Heart left ventricle (tissue), 16 donors: ENCODE data around the gene SP140. TPM values are rescaled to one million over a fixed set of nuclear protein-coding genes. Genes with fewer than 3 reads are reported as not detected.
"Not testable (repeated sequence)": the region's sequence is repeated elsewhere in the genome, so short reads cannot be mapped to it uniquely, and the experiment has no call there.

Experiments used
- ATAC-seq, 4 donors: fragments of 200-7000 bp; cut with Tn5 transposase; one replicate each; pipeline ENCODE4 v1.9.1; 2020 to 2022; ENCODE audit warnings: moderate library complexity in 4 of 4, mild to moderate bottlenecking in 3 of 4, moderate number of reproducible peaks in 1 of 4
- DNase-seq, 5 donors: peaks; one replicate each; pipeline ENCODE4 v3.0.0-alpha.2; 2020
- H3K27ac ChIP-seq, 12 donors: fragments of 200-600 bp; sonication (generic) in 4 of 12; one replicate each; pipeline versions ENCODE4 v1.5.0 to v1.8.0; 2016 to 2022; ENCODE audit warnings: mild to moderate bottlenecking in 2 of 12
- H3K27me3 ChIP-seq, 9 donors: fragments of 200-600 bp; sonication (generic) in 2 of 9; one replicate each; pipeline versions ENCODE4 v1.5.1 to v1.8.0; 2016 to 2022; ENCODE audit warnings: mild to moderate bottlenecking in 3 of 9
- H3K36me3 ChIP-seq, 9 donors: fragments of 200-600 bp; sonication (generic) in 2 of 9; one replicate each; pipeline versions ENCODE4 v1.5.0 to v1.8.0; 2018 to 2022; ENCODE audit warnings: mild to moderate bottlenecking in 2 of 9
- H3K4me1 ChIP-seq, 12 donors: fragments of 200-600 bp; sonication (generic) in 4 of 12; one replicate each; pipeline versions ENCODE4 v1.5.0 to v1.8.0; 2016 to 2022; ENCODE audit warnings: mild to moderate bottlenecking in 3 of 12
- H3K4me3 ChIP-seq, 12 donors: fragments of 200-600 bp; sonication (generic) in 4 of 12; one replicate each; pipeline versions ENCODE4 v1.5.0 to v1.8.0; 2017 to 2022; ENCODE audit warnings: mild to moderate bottlenecking in 9 of 12, moderate library complexity in 4 of 12
- H3K9me3 ChIP-seq, 12 donors: fragments of 200-600 bp; sonication (generic) in 4 of 12; one replicate each; pipeline versions ENCODE4 v1.5.0 to v1.8.0; 2016 to 2022; ENCODE audit warnings: mild to moderate bottlenecking in 1 of 12
- CTCF ChIP-seq, 12 donors: fragments of 200-600 bp; sonication (generic) in 4 of 12; IDR thresholded peaks; one replicate each; pipeline versions ENCODE4 v1.5.0 to v1.8.0; 2018 to 2022; ENCODE audit warnings: antibody characterized with exemption in 12 of 12, mild to moderate bottlenecking in 5 of 12
- POLR2A ChIP-seq, 2 donors: fragments of 450-650 bp; IDR thresholded peaks; one replicate each; pipeline ENCODE4 v1.6.1; 2017; ENCODE audit warnings: antibody characterized with exemption in 2 of 2, mild to moderate bottlenecking in 2 of 2, moderate library complexity in 2 of 2
- WGBS, 4 donors: extraction: QIAGEN DNeasy Blood & Tissue Kit in 2 of 4; methylation state at CpG; one replicate each; pipeline versions ENCODE4 v1.1.5 to v1.1.7; 2013 to 2018; 5-methylcytosine and 5-hydroxymethylcytosine counted together
- intact Hi-C, 10 donors: fragments of 100-400 bp; cut with DNase I; formaldehyde crosslinking; loops; one replicate each; pipeline versions ENCODE4 v1.11.1 to v1.14.2; 2022
- polyA plus RNA-seq, 2 donors: library from polyadenylated mRNA; stranded (reverse); fragments of 200-250 nt; gene quantifications; one replicate each; pipeline ENCODE4 v1.2.3, GENCODE V29; 2013
- total RNA-seq, 9 donors: library from RNA; depleted of rRNA in 2 of 9; stranded (reverse); fragments of >200 nt in 2 of 9; fragmentation: NEBNext Ultra II Directional in 3 of 9; extraction: Animal tissue kit (Norgen Biotek cat#: 25700) in 3 of 9; gene quantifications; one replicate each; pipeline versions ENCODE4 v1.1.0 to v1.2.4, GENCODE V29; 2016 to 2023
- donor health status: ischemic (EF 13 %, LVEDD 7.1; RV severe dilation, severe dysfunction).
- donor health status: healthy with polysubstance abuse.
- donor health status: DM: no; HTN: yes; CAD: no.
- donor health status: DM: no; HTN: no; CAD: no.
- donor health status: ischemic (EF 25% LVEDD 6.9; RV normal size, moderate dysfunction).
- donor health status: ischemic (EF 25% LVEDD 5.7; RV mildly dilated, moderate dysfunction).
- donor health status: healthy.
- donor health status: DM: yes; HTN: yes; CAD: no.
- donor health status: ischemic (EF 35%, LVEDD 5.7; RV mildly dilated, moderate dysfunction).
- donor health status: nonischemic (EF 11% LVEDD 7.7; RV severe dilation, severe dysfunction).
- donor health status: DM: yes; HTN: yes; CAD: no.
- donor health status: PGD.
- donor health status: ischemic (EF 29% LVEDD 5.4; RV normal size, mild dysfunction).
- donor health status: nonischemic (EF 23%, LVEDD 6.1; RV moderate dilation, normal function).

Gene SP140
- total and polyA plus RNA-seq, 11 donors, result 0.46 to 9.6 (median 0.62) TPM

- TF ChIP-seq POLR2A (IDR thresholded peaks at IDR 0.05) (no peak), CTCF (IDR thresholded peaks at IDR 0.05) (no peak)
- no peaks in the 10 kb centered on the region for H3K9me3 ChIP-seq
- DNase-seq (peak; percentile 78 to 82 (median 81)), ATAC-seq (peak; percentile 91 to 98 (median 96))
- no peaks in the 10 kb centered on the region for H3K27me3 ChIP-seq
- H3K27ac ChIP-seq, result peak within 1 kb of the TSS; percentile 47 to 94 (median 79)
- peak within 1 kb of the TSS; percentile 49 to 85 (median 71) for H3K4me3 ChIP-seq
- intact Hi-C loops, result loop anchor here in 6 of 10 donors (5.0 to 10.0 kb wide), 5 partner anchors 105 to 235 kb away; partner anchors contain the start of genes SP140L (in 4 of the 6) and SP100 (in 1 of the 6)
- peaks cover 0 to 43% (median 12%) of the 10 kb centered on the region in 12 donors for H3K4me1 ChIP-seq
- H3K36me3 ChIP-seq, result peaks cover 0 to 26% (median 18%) of the 10 kb centered on the region in 9 donors
- WGBS, 4 donors, result 2 to 5% (median 3%) methylated on average over 19 of the region's 19 CpGs
Measured at GRCh38 chr2:230219419-230220331, 5.9 kb upstream of the SP140 start, which contains the start of gene SP110. Gene SP110, minus strand, starts transcription at chr2:230219984. Its CDS starts 3,057 bp downstream, at chr2:230216927.

GRCh38 chr2:230220347-230220969 lies 5.1 kb upstream of the SP140 start:
- peaks cover 0 to 51% (median 12%) of the 10 kb centered on the region in 12 donors for H3K4me1 ChIP-seq
- H3K27me3 ChIP-seq, result no peaks in the 10 kb centered on the region
- intact Hi-C loops, result loop anchor here in 4 of 10 donors (10.0 kb wide), 4 partner anchors 104 to 234 kb away; partner anchors contain the start of genes SP140L (in 2 of the 4) and SP100 (in 1 of the 4)
- WGBS, 4 donors, result 85 to 100% (median 99%) methylated on average over 1 of the region's 1 CpG
- peaks cover 0 to 18% (median 10%) of the 10 kb centered on the region in 9 donors for H3K36me3 ChIP-seq
- H3K27ac ChIP-seq, result peak overlapping the region; percentile 47 to 94 (median 79)
- TF ChIP-seq CTCF (IDR thresholded peaks at IDR 0.05) (no peak), POLR2A (IDR thresholded peaks at IDR 0.05) (no peak)
- DNase-seq, result no peak
- H3K4me3 ChIP-seq, result peak overlapping the region; percentile 49 to 85 (median 71)
- H3K9me3 ChIP-seq, result no peaks in the 10 kb centered on the region
- ATAC-seq, result no peak

GRCh38 chr2:230221493-230221892 lies 4.0 kb upstream of the SP140 start:
- Histone ChIP-seq H3K36me3 (peaks cover 0 to 8% (median 0%) of the 10 kb centered on the region in 9 donors), H3K4me1 (peaks cover 0 to 57% (median 12%) of the 10 kb centered on the region in 12 donors), H3K9me3 (no peaks in the 10 kb centered on the region), H3K4me3 (no peak overlapping the region), H3K27ac (no peak overlapping the region), H3K27me3 (no peaks in the 10 kb centered on the region)
- 95 to 100% (median 97%) methylated on average over 4 of the region's 4 CpGs for WGBS, 4 donors
- intact Hi-C loops, result loop anchor here in 4 of 10 donors (10.0 kb wide), 4 partner anchors 103 to 233 kb away; partner anchors contain the start of genes SP140L (in 2 of the 4) and SP100 (in 1 of the 4)
- no peak for ATAC-seq
- TF ChIP-seq CTCF (IDR thresholded peaks at IDR 0.05), result no peak
- no peak for TF ChIP-seq POLR2A (IDR thresholded peaks at IDR 0.05)
- DNase-seq, result no peak

GRCh38 chr2:230222829-230223228 lies 2.7 kb upstream of the SP140 start:
- ATAC-seq, H3K9me3 ChIP-seq, H3K27ac ChIP-seq, DNase-seq, H3K36me3 ChIP-seq, H3K27me3 ChIP-seq, H3K4me3 ChIP-seq: not testable (repeated sequence)
- H3K4me1 ChIP-seq, result peaks cover 0 to 57% (median 12%) of the 10 kb centered on the region in 12 donors
- WGBS, 4 donors, result 86 to 97% (median 92%) methylated on average over 4 of the region's 4 CpGs
- intact Hi-C loops, result loop anchor here in 4 of 10 donors (10.0 kb wide), 4 partner anchors 102 to 232 kb away; partner anchors contain the start of genes SP140L (in 2 of the 4) and SP100 (in 1 of the 4)
